Neural progenitor cell (in vitro differentiated cells): ENCODE measurements around the gene HCK. TPM values are rescaled to one million over a fixed set of nuclear protein-coding genes. Genes with fewer than 3 reads are reported as not detected.

Experiments
- DNase-seq: peaks from one replicate; pipeline ENCODE4 v3.0.0-alpha.2; 2016; ENCODE audit warnings: low spot score
- H2AFZ ChIP-seq: fragments of 200-600 bp; sonication (generic); replicated peaks from 2 replicates; pipeline ENCODE4 v1.6.1; 2016; ENCODE audit warnings: antibody characterized with exemption
- H3F3A ChIP-seq: fragments of 200-600 bp; sonication (generic); 2 replicates; pipeline ENCODE4 v1.6.1; 2016; ENCODE audit warnings: antibody characterized with exemption, low read depth
- H3K27ac ChIP-seq: fragments of 200-600 bp; sonication (generic); 2 replicates; pipeline ENCODE4 v1.5.1; 2016; ENCODE audit warnings: mild to moderate bottlenecking
- H3K27me3 ChIP-seq: fragments of 200-600 bp; sonication (generic); 2 replicates; pipeline ENCODE4 v1.6.1; 2016; ENCODE audit warnings: mild to moderate bottlenecking, moderate library complexity
- H3K36me3 ChIP-seq: fragments of 200-600 bp; sonication (generic); 2 replicates; pipeline ENCODE4 v1.5.1; 2016
- H3K4me1 ChIP-seq: fragments of 200-600 bp; sonication (generic); 2 replicates; pipeline ENCODE4 v1.6.1; 2016; ENCODE audit warnings: mixed run types
- H3K4me2 ChIP-seq: fragments of 200-600 bp; sonication (generic); 2 replicates; pipeline ENCODE4 v1.6.1; 2016
- H3K4me3 ChIP-seq: fragments of 200-600 bp; sonication (generic); 2 replicates; pipeline ENCODE4 v1.5.1; 2016
- H3K79me2 ChIP-seq: fragments of 200-600 bp; sonication (generic); 2 replicates; pipeline ENCODE4 v1.6.1; 2016; ENCODE audit warnings: low read depth
- H3K9ac ChIP-seq: fragments of 200-600 bp; sonication (generic); 2 replicates; pipeline ENCODE4 v1.6.1; 2016
- H3K9me3 ChIP-seq: fragments of 200-600 bp; sonication (generic); 2 replicates; pipeline ENCODE4 v1.5.1; 2016; ENCODE audit warnings: low read depth
- H4K20me1 ChIP-seq: fragments of 200-600 bp; sonication (generic); 2 replicates; pipeline ENCODE4 v1.6.1; 2016; ENCODE audit warnings: low read depth
- H3K27ac Mint-ChIP-seq: 3 replicates; pipeline ENCODE4 v1.8.0; 2021; ENCODE audit warnings: mixed read lengths
- H3K27me3 Mint-ChIP-seq: 2 replicates; pipeline ENCODE4 v1.8.0; 2022; ENCODE audit warnings: low read depth, mild to moderate bottlenecking, inconsistent platforms, moderate library complexity, mixed read lengths; ENCODE audit not compliant: insufficient read depth
- H3K36me3 Mint-ChIP-seq: 3 replicates; pipeline ENCODE4 v1.8.0; 2021; ENCODE audit warnings: mixed read lengths
- H3K4me1 Mint-ChIP-seq: 3 replicates; pipeline ENCODE4 v1.8.0; 2021; ENCODE audit warnings: mixed read lengths
- H3K4me3 Mint-ChIP-seq: 3 replicates; pipeline ENCODE4 v1.8.0; 2021; ENCODE audit warnings: mild to moderate bottlenecking, moderate library complexity, mixed read lengths
- H3K9me3 Mint-ChIP-seq: 3 replicates; pipeline ENCODE4 v1.8.0; 2020; ENCODE audit warnings: mixed read lengths
- CTCF ChIP-seq: fragments of 200-600 bp; sonication (generic); IDR thresholded peaks from 2 replicates; pipeline ENCODE4 v1.5.1; 2017; ENCODE audit warnings: antibody characterized with exemption, mild to moderate bottlenecking
- EZH2 ChIP-seq: fragments of 200-600 bp; sonication (generic); IDR thresholded peaks from 2 replicates; pipeline ENCODE4 v1.6.1; 2017; ENCODE audit warnings: antibody characterized with exemption, mild to moderate bottlenecking, moderate library complexity
- EZH2phosphoT487 ChIP-seq: fragments of 200-600 bp; sonication (generic); IDR thresholded peaks from 2 replicates; pipeline ENCODE4 v1.6.1; 2017; ENCODE audit warnings: antibody characterized with exemption
- total RNA-seq: library from RNA; depleted of rRNA; stranded (reverse); fragments of >200 nt; gene quantifications from 2 replicates; pipeline ENCODE4 v1.2.3, GENCODE V29; 2015; ENCODE audit warnings: low replicate concordance

Gene HCK
- total RNA-seq, 1 donor from 2014 or later = not detected

GRCh38 chr20:32123088-32123487 lies 71.0 kb downstream of the HCK start:
- Histone ChIP-seq H3K9ac (no peak overlapping the region), H2AFZ (no peak overlapping the region), H3K4me2 (no peak overlapping the region), H3K27ac (no peak overlapping the region), H4K20me1 (peaks cover 12% of the 10 kb centered on the region), H3K79me2 (peaks cover 68% of the 10 kb centered on the region), H3F3A (peaks cover 17% of the 10 kb centered on the region), H3K4me1 (peaks cover 11% of the 10 kb centered on the region), H3K36me3 (peaks cover 3% of the 10 kb centered on the region), H3K9me3 (no peaks in the 10 kb centered on the region), H3K27me3 (no peaks in the 10 kb centered on the region), H3K4me3 (no peak overlapping the region)
- Mint-ChIP-seq H3K4me1 (peaks cover 7% of the 10 kb centered on the region), H3K27me3 (peaks cover 4% of the 10 kb centered on the region), H3K4me3 (no peak overlapping the region), H3K9me3 (peaks cover 14% of the 10 kb centered on the region), H3K36me3 (peaks cover 12% of the 10 kb centered on the region), H3K27ac (no peak overlapping the region)
- no peak for DNase-seq
- no peak for TF ChIP-seq CTCF
- no peak for TF ChIP-seq EZH2phosphoT487
- no peak for TF ChIP-seq EZH2

GRCh38 chr20:32124916-32125454 lies 72.9 kb downstream of the HCK start:
- peaks cover 17% of the 10 kb centered on the region for H3F3A ChIP-seq
- peaks cover 17% of the 10 kb centered on the region for H4K20me1 ChIP-seq
- peaks cover 11% of the 10 kb centered on the region for H3K4me1 ChIP-seq
- peaks cover 69% of the 10 kb centered on the region for H3K79me2 ChIP-seq
- Mint-ChIP-seq H3K4me3 (no peak overlapping the region), H3K9me3 (peaks cover 14% of the 10 kb centered on the region), H3K4me1 (peaks cover 7% of the 10 kb centered on the region), H3K27me3 (peaks cover 4% of the 10 kb centered on the region), H3K27ac (no peak overlapping the region), H3K36me3 (peaks cover 12% of the 10 kb centered on the region)
- no peak for DNase-seq
- H3K4me2 ChIP-seq = no peak overlapping the region
- no peak overlapping the region for H2AFZ ChIP-seq
- peaks cover 3% of the 10 kb centered on the region for H3K36me3 ChIP-seq
- H3K9ac ChIP-seq = no peak overlapping the region
- no peak for TF ChIP-seq EZH2
- no peak for TF ChIP-seq CTCF
- TF ChIP-seq EZH2phosphoT487 = no peak
- no peak overlapping the region for H3K27ac ChIP-seq
- H3K27me3 ChIP-seq = no peaks in the 10 kb centered on the region
- H3K4me3 ChIP-seq = no peak overlapping the region
- H3K9me3 ChIP-seq = no peaks in the 10 kb centered on the region

GRCh38 chr20:32125506-32125905 lies 73.5 kb downstream of the HCK start:
- Histone ChIP-seq H3K4me1 (peaks cover 11% of the 10 kb centered on the region), H3F3A (peaks cover 16% of the 10 kb centered on the region), H3K36me3 (peaks cover 3% of the 10 kb centered on the region), H3K79me2 (peaks cover 69% of the 10 kb centered on the region), H3K4me3 (no peak overlapping the region), H3K27ac (no peak overlapping the region), H3K4me2 (no peak overlapping the region), H4K20me1 (peaks cover 20% of the 10 kb centered on the region), H3K9me3 (no peaks in the 10 kb centered on the region), H3K27me3 (no peaks in the 10 kb centered on the region), H2AFZ (no peak overlapping the region), H3K9ac (no peak overlapping the region)
- no peak overlapping the region for H3K27ac Mint-ChIP-seq
- H3K9me3 Mint-ChIP-seq = peaks cover 12% of the 10 kb centered on the region
- peaks cover 7% of the 10 kb centered on the region for H3K4me1 Mint-ChIP-seq
- no peak overlapping the region for H3K4me3 Mint-ChIP-seq
- H3K36me3 Mint-ChIP-seq = peaks cover 12% of the 10 kb centered on the region
- DNase-seq = no peak
- H3K27me3 Mint-ChIP-seq = peaks cover 4% of the 10 kb centered on the region
- TF ChIP-seq CTCF = no peak
- no peak for TF ChIP-seq EZH2
- TF ChIP-seq EZH2phosphoT487 = no peak
